Measurements from ENCODE around the gene DHRS3.

DNA sequence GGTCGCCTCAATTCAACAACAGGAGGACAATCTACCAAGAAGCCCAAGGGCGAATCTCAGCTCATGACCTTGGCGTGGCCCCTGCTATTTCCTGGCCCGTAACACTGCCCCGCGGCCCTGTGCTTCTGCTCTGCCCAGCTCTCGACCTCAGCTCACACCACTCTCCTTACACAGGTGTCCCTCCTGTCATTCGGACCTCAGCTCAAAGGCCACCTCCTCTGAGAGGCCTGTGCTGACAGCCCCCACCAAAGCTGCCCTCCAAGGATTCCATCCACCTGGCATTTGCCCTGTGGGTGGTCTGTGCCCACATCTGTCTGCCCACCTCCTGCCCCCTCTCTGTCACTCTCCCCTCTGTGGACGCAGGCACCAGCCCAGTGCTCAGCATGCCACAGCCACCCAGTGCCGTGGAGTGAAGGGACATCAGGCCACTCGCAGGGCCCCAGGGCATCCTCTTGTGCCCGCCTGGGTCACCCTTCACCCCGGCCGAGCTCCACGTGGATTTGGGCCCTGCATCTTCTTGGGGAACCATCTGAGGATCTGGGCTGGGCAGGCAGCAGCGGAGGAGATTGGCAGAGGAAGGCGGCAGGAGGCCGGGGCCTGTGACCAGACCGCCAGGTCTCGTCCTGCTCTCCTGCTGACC is 70.3 kb downstream of the DHRS3 start:
- TF ChIP-seq POLR2A (IDR thresholded peaks at IDR 0.05) (no peak), CTCF (IDR thresholded peaks at IDR 0.05 in 8 of 11, conservative IDR thresholded peaks at IDR 0.05 in 3 of 11) (no peak)

Measured in spleen (tissue), 7 donors.